Fibroblast of peridontal ligament (primary cell): Measurements from ENCODE around the gene SSB.
"Not testable (repeated sequence)": the region's sequence is repeated elsewhere in the genome, so short reads cannot be mapped to it uniquely, and the experiment has no call there.

ENCODE experiments used
- DNase-seq: peaks from one replicate; pipeline ENCODE4 v3.0.0-alpha.2; 2010; ENCODE audit errors: extremely low read depth

The SSB gene

DNA sequence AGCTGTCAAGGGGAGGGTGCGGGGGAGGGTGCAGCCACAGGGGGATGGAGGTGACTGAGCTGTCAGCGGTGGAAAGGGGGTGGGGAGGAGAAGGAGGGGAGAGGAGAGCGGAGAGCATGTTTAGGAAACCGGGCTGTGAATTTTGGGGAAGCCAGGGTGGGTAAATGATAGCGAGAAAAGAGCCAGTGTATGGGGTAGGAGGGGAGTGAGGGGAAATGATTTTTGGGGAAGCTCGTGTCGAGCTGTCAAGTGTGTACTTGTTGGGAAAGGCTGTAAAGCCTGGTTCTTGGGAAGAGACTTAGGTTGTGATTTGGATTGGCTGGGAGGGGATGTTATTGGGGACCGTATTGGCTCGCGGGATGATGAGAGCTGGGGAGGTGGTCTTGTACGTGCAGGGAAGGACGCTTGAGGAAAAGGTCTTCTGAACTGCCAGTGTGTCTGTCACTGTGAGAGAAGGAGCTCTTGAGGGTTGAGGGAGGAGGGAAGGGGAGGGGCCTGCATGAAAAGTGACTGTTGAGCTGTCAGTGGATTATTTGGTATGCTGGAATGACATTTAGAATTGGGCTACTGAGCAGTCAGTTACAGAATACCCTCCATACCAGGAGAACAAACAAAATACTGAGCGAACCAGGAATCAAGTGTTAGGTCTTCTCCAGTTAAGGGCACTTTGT is 29.6 kb downstream of the SSB start:
- peak; percentile 52 for DNase-seq

GRCh38 chr2:169834401-169834800 is 35.7 kb downstream of the SSB start:
- no peak for DNase-seq

- DNase-seq: no peak
Observed at GRCh38 chr2:169838743-169839489, 40.2 kb downstream of the SSB start.

- no peak for DNase-seq
Observed at GRCh38 chr2:169839954-169840746, 41.5 kb downstream of the SSB start.

- no peak for DNase-seq
Observed at GRCh38 chr2:169840747-169841142, 42.1 kb downstream of the SSB start.

GRCh38 chr2:169841625-169842024 is 43.0 kb downstream of the SSB start:
- not testable (repeated sequence) for DNase-seq

GRCh38 chr2:169845016-169845415 is 46.3 kb downstream of the SSB start:
- peak; percentile 25 for DNase-seq

DNA sequence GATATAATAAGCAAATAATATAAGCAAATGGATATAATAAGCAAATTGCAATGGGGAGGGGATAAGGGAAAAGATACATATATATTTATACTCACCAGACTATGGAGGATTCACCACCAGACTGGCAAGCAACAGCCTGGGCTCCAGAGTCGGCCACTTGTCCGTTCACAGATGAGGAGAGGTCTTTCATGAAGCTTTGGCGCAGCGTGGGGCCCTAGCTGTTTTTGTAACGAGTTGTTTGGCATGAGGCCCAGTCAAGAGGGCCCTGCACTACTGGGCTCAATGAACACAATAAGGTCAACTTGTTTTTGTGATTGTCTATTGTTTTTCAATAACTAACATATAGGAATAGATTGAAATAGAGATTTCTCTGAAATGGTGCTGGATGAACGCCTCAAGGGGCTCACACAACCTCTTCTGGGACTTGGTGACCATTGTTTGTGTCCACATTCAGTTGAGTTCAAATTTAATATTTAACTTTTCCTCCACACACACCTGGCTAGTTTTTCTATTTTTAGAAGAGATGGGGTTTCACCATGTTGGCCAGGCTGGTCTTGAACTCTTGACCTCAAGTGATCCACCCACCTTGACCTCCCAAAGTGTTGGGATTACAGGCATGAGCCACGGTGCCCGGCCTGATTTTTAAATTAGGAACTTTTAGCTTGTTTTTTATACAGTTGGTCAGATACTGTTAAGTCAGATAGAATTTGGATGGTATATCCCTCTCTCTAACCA is 50.5 kb downstream of the SSB start:
- not testable (repeated sequence) for DNase-seq

- DNase-seq: no peak
Observed at GRCh38 chr2:169849710-169850109, 51.0 kb downstream of the SSB start.

DNA sequence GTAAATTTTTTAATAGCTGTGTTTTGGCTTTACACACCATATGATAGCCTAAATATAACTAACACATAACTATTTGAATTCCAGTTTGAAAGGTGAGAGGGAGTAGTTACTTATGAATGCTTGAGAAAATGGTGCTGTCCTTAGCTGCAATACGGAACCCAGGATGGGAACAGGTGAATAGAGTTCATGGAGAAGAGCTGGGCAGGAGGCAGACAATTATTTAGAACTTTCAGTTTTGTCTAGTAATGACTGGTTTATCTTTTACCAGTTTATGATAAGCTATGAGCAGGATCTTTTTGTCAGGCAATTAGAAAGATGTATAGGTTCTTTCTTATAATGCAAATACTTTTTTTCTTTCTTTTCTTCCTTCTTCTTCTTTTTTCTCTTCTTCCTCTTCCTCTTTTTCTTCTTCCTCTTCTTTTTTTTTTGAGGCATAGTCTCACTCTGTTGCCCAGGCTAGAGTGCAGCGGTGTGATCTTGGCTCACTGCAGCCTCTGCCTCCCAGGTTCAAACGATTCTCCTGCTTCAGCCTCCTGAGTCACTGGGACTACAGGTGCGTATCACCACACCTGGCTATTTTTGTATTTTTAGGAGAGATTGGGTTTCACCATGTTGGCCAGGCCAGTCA is 54.5 kb downstream of the SSB start:
- DNase-seq: no peak

- not testable (repeated sequence) for DNase-seq
Observed at GRCh38 chr2:169855281-169856258, 56.9 kb downstream of the SSB start.

GRCh38 chr2:169859423-169859822 is 60.8 kb downstream of the SSB start:
- no peak for DNase-seq

DNA sequence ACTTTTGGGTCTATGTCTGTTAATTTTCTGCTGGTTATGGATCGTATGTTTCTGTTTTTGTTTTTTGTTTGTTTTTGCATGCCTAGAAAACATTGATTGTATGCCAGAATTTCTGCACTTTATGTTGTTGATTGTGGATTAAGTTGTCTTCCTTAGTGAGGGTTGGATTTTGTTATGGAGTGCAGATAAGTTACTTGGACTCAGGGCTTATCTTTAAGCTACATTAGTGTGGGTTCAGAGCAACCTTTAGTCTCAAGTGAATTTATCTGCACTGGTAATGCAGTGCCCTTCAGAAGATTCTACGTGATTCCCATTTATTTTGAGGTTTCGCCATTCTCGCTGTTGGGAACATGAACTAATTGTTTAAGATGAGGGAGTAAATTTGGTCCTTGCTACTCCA is 61.5 kb downstream of the SSB start:
- no peak for DNase-seq
